IPS-NIHi11 (cell line): ENCODE results near the gene GAPDHS.

Source experiments
- DNase-seq: peaks from one replicate; pipeline ENCODE4 v3.0.0; 2012; ENCODE audit warnings: mixed read lengths, low spot score

Gene GAPDHS

DNA sequence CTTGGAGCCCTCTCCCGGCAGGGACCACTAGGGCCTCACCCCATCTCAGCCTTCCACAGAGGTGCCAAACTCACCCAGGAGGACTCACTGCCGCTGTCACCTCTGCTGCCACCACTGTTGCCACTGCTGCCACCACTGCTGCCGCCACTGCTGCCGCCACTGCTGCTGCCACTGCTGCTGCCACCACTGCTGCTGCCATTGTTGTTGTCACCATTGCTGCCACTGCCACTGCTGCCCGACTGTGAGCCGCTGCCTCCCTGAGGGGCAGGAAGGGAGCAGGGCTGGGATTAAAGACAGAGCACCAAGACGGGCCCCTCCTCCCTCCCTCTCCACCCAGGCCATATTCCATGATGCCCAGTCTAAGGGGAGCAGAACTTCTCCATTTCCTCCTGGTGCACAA, 21.9 kb upstream of the GAPDHS start:
- DNase-seq: no peak

DNA sequence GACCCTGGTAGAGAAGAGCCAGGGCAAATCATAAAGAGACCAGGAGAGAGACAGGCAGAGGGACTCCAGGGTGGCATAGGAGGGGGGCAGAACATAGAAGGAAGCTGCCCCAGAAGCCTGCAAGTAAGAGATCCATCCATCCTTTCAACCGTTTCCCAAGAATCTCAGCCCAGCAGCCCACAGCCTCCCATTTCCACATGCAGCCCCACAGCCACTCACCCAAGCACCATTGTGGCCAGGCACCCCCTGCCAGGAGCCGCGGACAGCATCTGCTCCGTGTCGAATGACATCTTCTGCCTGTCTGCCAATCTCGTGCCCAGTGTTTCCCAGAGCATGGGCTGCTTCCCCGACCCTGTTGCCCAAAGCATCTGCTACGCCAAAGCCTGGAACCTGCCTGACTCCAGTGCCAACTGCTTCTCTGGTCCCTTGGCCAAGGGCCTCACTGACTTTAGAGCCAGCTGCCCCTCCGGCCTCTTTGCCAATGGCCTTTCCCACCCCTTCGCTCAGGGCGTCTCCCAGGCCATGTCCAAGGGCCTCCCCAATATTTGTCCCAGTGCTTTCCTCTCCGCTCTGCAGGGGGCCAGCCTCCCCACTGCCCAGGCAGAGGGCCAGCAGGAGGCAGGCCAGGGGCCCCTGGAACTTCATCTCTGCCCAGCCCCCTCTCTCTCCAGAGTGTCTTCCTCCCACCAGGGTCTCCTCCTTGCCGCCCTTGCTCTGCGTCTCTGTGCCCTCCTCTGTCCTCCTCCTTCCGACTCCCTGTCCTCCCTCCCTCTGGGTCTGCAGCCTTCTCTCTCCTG, 20.2 kb upstream of the GAPDHS start:
- DNase-seq: no peak

DNA sequence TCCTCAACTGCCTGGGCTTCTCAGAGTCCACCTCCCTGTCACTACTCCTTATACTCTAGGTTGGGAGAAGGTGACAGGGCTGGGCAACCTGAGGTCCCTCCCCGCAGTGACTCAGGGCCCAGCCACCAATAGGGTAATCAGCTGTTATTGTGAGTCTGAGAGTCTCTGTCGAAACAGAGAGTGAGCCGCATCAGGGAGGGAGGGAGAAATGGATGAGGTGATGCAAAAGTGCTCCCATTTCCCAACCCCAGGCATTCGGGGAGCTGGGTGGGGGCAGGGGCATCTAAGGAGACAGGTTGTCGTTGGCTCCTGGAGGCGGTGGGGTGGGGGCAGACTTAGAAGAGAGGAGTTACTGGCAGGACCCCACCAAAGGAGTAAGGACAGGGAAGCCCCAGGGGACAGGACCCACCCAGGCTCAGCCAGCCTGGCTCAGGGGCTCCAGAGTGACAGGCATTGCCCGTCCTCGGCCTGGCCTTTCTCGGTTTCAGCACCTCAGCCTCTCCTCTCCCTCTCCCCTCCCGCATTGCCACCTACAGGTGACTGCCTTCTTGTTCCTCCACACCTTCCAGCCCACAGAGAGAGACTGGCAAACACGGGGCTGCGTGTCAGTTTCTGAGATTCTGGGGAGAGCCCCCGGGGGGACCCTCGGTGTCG, 19.5 kb upstream of the GAPDHS start, which contains the start of gene DMKN:
Gene DMKN (minus strand): TSS at position 22 of the 654 bp plus-strand sequence. CDS start 174 bp downstream, outside the sequence.
- DNase-seq: peak; percentile 64

- DNase-seq: peak; percentile 58
Measured at GRCh38 chr19:35514282-35514809, 18.9 kb upstream of the GAPDHS start.

DNA sequence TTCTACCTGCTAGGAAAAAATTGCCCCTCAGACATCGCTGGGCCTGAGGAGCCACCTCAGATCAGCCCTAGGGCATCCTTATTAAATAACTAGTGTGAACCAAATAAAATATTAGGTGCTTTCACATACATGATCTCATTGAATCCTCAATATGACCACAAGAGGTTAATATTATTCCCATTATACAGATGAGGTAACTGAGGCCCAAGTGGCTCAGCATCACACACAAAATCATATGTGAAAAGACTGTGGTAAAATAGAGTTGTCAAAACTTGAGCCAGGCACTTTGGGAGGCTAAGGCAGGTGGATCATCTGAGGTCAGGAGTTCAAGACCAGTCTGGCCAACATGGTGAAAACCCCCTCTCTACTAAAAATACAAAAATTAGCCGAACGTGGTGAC, 16.9 kb upstream of the GAPDHS start:
- no peak for DNase-seq

- DNase-seq: no peak
Measured at GRCh38 chr19:35517342-35517741, 15.9 kb upstream of the GAPDHS start.

- no peak for DNase-seq
Measured at GRCh38 chr19:35518313-35518712, 14.9 kb upstream of the GAPDHS start.

GRCh38 chr19:35519291-35519690, 14.0 kb upstream of the GAPDHS start:
- no peak for DNase-seq

DNA sequence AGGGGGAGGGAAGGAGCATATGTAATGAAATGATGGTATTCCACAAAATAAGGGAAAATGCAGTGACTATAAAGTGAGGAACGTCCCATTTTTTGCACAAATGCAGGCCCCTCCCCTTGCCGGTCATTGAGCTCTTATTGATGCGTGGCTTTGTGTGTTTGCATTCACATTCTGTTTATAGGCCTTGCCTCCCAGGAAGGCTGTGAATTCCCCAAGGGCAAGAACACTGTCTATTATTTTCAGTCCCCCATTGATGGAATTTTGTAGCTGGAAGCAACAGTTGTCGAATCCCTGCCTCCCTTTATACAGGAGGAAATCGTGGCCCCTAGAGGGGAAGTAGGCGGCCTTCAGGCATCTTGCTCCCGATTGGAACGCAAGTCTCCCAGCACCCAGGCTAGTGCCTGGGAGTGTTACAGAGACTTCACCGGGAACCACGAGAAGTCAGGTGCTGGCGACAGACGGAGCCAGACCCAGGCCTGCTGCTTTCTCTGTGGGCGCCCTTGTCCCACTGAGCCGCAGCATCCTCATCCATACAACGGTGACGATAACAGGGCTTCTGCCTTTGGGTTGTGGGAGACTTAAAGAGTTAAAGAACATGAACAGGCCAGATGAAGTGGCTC, 12.0 kb upstream of the GAPDHS start:
- no peak for DNase-seq

DNA sequence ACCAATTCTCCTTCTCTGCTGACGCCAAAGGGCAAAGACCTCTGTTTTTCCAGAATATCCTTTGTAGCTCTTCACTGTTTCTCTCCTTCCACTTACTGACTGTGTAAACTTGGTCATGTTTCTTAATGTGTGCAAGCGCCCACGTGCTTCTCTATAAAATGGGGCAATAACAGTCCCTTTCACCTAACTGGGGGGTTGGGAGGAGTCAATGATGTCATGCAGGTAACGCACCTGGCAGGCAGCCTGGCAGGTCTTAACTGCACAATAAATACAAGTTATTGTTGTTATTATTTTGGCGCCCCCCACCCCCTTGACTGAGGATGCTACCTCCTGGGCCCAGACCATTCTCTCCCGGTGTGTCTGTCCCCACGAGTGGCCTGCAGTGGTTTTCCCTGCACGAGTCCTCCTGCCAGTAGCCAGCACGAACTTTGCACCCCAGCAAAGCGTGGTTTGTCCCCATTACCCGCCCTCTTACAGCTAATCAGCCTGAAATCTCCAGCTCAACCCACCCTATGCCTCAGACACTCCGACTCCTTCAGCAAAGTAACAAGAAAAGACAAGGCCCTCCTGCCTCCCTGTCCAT, 10.4 kb upstream of the GAPDHS start:
- no peak for DNase-seq

GRCh38 chr19:35524181-35524837, 8.9 kb upstream of the GAPDHS start:
- DNase-seq: peak; percentile 59

DNA sequence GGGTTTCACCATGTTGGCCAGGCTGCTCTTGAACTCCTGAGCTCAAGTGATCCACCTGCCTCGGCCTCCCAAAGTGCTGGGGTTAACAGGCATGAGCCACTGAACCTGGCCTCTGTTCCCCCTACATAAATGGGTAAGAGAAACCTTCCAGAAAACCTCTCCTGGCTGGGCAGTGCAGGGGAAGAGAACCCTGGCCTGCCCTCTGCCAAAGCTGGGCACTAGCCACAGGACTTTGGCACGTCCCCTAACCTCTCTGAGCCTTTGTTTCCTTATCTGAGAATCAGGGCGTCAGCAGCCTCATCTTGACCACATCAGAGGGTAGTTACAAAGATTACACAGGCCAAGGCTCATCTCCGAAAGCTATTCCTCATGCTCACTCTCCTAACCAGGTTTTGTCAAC, 7.4 kb upstream of the GAPDHS start:
- no peak for DNase-seq

- DNase-seq: no peak
Measured at GRCh38 chr19:35528218-35529038, 4.8 kb upstream of the GAPDHS start, which contains the start of gene SBSN. TSS of gene SBSN (minus strand) at chr19:35528311. CDS start at chr19:35528281, 30 bp downstream.

DNA sequence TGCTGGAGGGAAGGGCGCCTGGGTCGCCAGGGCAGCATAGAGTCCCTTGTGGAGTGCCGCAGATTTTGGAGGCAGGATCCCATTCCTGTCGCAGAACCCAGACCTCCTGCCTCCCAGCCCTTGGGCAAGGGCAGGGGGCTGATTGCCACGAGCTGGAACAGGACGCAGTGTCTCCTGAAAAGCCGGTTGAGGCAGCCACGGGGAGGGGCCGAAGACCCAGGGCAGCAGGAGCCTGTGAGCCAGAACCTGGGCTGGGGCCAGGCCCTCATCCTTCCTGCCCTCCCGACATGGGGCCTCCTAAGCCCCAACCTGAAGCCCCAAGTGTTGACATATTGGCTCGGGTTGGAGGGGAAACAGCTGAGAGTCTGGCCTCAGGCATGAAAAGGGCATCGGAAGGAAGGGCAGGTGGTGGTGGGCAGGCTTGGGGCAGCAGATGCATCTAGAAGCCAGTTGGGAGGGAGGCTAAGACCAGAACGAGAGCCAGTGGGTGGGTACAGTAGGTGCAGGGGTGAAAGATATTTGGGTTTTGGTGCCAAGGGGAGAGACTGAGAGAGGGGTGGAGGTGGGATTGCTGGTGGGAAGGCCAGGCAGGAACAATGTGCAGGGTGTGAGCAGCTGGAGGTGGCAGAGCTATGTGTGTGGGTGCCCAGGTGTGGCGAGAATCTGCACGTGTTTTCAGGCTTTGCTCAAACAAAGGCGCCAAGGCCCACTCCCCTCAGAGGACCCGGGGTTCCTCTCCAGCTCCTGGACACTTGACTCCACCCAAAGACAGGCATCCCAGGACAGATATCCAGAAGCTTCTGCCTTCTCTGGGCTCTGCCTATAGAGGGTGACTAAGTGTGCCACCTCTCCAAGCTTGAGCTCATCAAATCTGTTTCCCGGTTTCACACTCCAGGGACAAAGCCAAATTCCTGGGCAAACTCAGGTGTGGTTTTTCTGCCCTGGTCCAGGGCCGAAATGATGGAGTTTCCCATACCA, 3.7 kb upstream of the GAPDHS start:
- no peak for DNase-seq

- no peak for DNase-seq
Measured at GRCh38 chr19:35531291-35531690, 2.0 kb upstream of the GAPDHS start.

GRCh38 chr19:35533822-35534392, 651 bp downstream of the GAPDHS start:
- DNase-seq: peak; percentile 58

GRCh38 chr19:35534803-35535480, 1.7 kb downstream of the GAPDHS start:
- DNase-seq: no peak

GRCh38 chr19:35539314-35539713, 6.1 kb downstream of the GAPDHS start:
- no peak for DNase-seq

- DNase-seq: no peak
Measured at GRCh38 chr19:35539850-35540249, 6.6 kb downstream of the GAPDHS start.
